NK-92 (cell line): ENCODE measurements around the gene GSTA5.
"Not testable (repeated sequence)": the region's sequence is repeated elsewhere in the genome, so short reads cannot be mapped to it uniquely, and the experiment has no call there.

Experiments used
- DNase-seq: peaks from one replicate; lab custom pipeline; 2025; ENCODE audit not compliant: unreplicated experiment; lab: John Stamatoyannopoulos, UW

The GSTA5 gene

DNA sequence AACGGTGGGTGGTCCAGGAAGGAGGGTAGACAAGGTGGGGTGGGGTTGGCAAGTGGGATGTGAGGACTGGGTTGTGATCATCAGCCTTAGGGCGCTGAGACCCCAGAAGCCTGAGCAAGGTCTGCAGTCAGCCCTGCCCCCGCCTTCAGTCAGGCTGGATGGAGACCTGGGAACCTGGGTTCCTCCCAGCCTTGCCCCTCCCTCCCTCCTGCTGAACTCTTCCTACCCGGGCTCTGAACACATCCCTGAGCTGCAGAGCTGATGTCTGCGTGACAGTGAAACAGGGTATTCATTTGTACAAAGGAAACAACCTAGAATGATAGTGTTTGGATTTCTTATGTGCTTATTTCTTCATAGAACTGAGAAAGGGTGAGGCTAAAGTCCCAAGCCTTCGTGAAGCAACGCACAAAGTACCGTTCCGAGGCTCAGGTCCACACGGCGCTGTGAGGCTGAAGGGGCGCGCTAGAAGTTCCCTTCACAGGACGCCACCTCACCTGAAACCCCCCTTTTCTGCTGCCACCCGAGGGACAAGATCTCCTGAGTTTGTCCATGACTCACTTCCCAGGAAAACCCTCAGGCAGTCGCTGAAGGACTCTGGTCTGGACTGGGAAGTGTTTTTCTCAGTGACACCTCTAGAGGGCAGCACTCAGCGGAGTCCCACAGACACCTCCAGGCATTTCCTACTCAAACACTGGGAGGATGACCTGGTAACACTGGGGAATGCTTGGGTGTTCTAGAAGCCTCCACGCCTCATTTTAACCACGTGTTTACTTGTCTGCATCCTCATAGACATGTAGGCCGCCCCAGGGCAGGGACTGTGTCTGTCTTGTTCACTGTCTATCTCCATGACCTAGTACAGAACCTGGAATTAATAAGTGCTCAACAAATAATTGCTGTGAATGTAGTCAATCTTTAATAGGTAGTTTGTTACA, 1.2 kb downstream of the GSTA5 start:
- DNase-seq: no peak

DNA sequence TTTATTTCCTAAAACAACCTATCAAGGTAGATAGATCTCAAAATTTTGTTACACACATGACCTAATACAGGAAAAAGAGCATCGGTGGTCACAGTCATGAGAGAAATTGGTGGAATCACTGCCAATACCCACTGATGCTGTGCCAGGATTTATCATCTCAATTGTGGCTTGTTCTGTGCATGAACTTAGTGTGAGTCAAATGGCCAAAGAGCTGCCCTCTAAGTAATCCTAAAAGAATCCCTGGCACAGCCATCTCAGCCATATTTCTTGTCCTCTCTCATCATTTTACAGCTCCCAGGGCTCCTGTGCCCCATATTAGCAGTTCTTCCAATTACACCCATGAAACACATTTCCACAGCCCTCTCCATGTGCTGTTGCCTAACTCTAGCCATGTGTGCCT, 6.1 kb downstream of the GSTA5 start:
- DNase-seq: no peak

DNA sequence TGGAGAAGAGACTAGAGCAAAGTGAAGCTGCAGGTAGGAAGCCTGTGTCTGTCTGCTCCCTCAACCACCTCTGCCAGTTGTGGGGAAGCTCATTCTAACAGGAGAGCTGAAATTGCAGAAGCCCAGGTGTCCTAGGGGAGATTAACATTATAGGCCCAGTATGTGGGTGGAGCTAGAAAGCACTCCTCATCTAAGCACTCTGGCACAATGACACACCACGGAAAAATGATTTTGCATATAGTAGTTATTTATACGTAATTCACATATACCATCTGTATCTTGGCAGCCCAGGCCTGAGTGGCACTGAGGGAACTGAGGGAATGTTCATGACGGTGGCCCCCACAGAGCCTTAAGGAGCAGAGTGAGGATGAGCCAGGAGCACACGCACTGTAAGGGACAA, 9.7 kb downstream of the GSTA5 start:
- not testable (repeated sequence) for DNase-seq

DNA sequence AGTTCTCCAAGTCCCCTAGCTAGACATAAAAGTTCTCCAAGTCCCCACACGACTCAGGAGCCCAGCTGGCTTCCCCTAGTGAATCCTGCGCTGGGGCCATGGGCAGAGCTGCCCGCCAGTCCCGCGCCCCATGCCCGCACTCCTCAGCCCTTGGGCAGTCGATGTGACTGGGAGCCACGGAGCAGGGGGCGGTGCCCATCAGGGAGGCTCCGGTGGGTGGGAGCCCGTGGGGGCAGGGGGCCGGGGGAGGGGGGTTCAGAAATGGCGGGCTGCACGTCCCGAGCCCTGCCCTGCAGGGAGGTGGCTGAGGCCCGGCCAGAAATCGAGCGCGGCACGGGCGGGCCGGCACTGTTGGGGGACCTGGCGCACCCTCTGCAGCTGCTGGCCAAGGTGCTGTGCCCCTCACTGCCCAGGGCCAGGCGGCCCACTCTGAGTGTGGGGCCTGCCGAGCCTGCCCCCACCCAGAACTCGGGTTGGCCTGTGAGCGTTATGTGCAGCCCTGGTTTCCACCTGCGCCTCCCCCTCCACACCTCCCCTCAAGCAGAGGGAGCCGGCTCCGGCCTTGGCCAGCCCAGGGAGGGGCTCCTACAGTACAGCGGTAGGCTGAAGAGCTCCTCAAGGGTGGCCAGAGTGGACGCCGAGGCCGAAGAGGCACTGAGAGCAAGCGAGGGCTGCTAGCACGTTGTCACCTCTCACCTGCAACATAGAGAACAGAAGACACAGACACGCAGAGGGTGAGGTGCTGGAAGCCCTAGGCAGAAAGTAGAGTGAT, 11.4 kb downstream of the GSTA5 start:
- no peak for DNase-seq

DNA sequence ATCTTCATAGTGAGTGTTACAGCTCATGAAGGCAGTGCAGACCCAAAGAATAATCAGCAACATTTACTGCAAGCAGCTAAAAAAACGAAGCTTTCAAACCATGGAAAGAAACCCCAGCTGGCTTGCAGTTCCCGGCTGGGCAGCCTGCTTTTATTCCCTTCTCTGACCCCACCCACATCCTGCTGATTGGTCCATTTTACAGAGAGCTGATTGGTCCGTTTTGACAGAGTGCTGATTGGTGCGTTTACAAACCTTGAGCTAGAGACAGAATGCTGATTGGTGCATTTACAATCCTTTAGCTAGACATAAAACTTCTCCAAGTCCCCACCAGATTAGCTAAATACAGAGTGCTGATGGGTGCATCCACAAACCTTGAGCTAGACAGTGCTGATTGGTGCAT, 12.0 kb downstream of the GSTA5 start:
- not testable (repeated sequence) for DNase-seq

DNA sequence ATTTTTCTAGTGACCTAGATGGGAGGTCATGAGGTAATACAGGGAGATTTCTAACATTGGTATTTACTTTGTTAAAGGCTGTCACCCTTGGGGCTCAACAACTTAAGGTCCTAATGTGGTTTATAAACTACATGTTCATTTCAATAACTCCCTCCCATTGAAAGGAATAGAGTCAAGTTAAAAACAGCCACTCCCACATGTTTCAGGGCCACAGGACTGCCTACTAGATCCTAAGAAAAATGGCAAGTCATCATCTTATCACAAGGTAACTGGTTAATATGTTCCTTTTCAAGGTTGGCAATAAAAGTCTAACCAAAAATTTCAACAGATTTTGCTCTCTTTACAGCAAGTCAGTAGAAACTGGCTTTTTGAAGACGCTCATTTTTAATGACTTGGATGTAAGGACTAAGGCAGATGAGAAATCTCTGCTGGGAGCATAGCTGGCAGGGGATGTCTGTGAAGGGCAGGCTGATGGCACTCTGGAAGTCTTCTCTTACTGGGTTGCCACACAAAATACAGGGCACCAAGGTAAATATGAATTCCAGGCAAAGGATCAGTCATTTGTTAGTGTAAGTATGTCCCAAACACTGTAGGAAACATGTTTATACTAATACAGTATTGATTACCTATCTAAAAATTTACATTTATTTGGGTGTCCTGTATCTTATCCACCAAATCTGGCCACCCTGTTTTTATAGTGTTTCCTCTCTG, 13.4 kb downstream of the GSTA5 start:
- DNase-seq: not testable (repeated sequence)

DNA sequence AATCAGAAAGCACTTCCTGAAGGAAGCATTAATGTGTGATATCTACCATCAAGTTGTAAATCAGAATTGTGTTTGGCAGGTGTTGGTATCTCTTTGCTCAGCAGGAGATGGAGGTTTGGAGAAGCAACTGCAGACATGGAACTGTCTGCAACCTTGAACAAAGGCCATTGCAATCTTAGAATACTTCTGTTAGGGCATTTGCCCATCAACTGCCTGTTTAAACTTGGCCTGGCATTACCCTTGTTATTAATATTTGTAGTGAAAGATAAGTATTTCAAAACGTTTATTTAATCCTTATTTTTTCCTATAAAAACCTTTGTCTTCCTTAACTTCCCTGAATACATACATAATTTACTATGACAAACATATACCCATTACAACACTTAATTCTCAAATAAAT, 14.1 kb downstream of the GSTA5 start:
- no peak for DNase-seq

DNA sequence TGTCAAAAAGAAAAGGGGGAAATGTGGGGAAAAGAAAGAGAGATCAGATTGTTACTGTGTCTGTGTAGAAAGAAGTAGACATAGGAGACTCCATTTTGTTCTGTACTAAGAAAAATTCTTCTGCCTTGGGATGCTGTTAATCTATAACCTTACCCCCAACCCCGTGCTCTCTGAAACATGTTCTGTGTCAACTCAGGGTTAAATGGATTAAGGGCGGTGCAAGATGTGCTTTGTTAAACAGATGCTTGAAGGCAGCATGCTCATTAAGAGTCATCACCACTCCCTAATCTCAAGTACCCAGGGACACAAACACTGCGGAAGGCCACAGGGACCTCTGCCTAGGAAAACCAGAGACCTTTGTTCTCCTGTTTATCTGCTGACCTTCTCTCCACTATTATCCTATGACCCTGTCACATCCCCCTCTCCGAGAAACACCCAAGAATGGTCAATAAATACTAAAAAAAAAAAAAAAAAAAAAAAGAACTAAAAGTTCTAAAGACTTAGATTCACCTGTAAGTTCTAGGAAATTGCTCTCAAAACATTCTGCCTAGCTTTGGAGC, 14.6 kb downstream of the GSTA5 start:
- DNase-seq: not testable (repeated sequence)

DNA sequence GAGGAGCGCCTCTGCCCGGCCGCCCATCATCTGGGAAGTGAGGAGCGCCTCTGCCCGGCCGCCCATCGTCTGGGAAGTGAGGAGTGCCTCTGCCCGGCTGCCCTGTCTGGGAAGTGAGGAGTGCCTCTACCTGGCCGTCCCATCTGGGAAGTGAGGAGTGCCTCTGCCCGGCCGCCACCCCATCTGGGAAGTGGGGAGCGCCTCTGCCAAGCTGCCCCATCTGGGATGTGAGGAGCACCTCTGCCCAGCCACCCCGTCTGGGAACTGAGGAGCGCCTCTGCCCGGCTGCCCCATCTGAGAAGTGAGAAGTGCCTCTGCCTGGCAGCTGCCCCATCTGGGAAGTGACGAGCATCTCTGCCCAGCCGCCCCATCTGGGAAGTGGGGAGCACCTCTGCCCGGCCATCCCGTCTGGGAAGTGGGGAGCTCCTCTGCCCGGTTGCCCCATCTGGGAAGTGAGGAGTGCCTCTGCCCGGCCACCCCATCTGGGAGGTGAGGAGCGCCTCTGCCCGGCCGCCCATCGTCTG, 15.3 kb downstream of the GSTA5 start:
- not testable (repeated sequence) for DNase-seq

DNA sequence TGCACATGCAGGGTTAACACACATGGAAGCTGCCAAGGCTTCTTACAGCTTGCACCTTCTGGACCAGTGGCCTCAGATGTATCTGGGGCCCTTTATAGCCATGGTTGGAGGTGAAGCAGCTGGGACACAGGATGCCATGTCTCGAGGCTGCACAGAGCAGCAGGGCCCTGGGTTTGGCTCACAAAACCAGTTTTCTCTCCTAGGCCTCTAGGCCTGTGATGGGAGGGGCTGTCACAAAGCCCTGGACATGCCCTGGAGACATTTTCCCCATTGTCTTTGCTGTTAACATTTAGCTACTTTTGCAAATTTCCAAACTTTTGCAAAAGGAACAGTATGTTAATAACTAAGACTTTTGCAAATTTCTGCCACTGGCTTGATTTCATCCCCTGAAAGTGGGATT, 18.8 kb downstream of the GSTA5 start:
- no peak for DNase-seq

DNA sequence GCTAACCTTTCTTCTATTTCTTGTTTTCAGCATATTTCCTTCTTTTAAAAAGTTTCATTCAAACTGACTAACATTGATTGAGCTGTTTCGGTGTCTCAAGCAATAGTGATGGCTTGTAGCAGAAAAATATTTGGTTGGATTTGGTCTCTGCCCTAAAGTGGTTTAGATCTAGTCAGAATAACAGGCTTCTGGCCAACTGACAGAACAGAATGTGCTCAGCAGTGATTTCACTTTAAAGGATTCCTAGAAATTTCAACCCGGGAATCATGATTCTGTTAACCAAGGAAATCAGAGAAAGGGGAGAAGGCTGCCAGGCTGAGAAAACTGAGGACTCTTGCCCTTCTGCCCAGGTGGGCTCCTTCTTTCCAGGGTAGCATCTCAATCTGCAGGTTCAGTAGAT, 20.4 kb downstream of the GSTA5 start:
- DNase-seq: no peak

DNA sequence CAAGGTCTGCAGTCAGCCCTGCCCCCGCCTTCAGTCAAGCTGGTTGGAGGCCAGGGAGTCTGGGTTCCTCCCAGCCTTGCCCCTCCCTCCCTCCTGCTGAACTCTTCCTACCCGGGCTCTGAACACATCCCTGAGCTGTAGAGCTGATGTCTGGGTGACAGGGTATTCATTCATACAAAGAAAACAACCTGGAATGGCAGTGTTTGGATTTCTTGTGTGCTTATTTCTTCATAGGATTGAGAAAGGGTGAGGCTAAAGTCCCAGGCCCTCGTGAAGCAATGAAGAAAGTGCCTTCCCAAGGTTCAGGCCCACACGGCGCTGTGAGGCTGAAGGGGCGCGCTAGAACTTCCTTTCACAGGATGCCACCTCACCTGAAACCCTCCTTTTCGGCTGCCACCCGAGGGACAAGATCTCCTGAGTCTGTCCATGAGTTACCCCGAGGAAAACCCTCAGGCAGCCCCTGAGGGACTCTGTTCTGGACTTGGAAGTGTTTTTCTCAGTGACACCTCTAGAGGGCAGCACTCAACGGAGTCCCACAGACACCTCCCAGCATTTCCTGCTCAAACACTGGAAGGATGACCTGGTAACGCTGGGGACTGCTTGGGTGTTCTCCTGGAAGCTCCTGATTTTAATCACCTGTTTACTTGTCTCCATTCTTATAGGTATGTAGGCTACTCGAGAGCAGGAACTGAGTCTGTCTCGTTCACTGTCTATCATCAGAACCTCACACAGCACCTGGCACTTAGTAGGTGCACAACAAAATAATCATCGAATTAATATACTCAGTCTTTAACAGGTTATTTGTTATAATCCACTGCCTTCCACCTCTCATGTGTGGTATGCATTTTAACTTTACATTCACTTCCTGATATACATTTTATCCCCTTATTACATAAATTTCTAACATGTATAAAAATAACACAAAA, 25.2 kb downstream of the GSTA5 start:
- DNase-seq: no peak

DNA sequence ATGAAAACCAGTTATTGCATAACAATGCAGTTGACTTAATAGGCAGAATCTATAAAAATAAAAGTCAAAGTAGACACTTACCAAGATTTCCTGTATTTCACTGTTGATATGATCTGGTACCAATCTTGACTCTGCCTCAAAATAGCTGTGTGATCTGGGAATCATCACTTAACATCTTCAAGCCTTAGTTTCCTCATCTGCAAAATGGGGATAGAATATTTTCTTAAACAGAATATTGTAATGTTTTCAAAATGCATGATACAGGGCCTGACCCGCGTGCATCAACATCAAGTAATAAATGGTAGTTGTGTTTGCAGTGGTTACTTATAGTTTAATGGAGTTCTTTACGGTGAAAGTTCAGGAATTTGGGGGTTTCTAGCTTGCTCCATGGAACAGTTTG, 26.1 kb downstream of the GSTA5 start:
- DNase-seq: not testable (repeated sequence)

DNA sequence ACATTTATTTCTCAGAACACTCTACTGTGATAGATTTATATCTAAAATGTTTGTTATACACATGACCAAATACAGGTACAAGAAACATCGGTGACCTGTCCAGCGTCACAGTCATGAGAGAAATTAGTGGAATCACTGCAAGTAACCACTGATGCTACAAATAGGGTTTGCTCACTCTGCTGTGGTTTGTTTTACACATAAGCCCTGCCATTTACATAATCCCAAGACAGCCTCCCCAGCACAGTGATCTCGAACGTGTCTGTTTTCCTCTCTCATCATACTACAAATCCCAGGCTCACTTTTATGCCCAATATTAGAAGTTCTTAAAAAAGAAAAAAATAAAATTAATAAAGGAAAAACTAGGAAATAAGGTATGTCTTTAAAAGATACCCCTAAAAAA, 30.8 kb downstream of the GSTA5 start:
- DNase-seq: not testable (repeated sequence)

DNA sequence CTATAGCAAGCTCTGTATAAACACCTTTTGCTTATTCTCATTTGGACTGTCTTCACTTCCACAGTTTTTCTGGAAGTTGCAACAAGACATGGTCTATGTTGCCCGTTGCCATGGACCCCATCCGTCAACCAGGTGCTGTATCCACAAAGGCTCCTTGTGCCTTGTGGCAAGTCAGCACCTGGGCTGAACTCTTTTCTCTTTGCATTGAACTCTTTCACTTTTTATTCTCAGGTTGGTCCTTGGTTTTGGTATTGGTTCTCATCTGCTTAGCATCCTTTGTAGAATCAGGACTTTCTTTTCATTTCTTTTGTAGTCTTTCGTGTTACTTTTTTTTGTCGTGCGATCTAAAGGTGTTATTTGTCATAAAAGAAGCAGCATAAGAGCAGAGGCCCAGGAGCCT, 32.0 kb downstream of the GSTA5 start:
- no peak for DNase-seq

DNA sequence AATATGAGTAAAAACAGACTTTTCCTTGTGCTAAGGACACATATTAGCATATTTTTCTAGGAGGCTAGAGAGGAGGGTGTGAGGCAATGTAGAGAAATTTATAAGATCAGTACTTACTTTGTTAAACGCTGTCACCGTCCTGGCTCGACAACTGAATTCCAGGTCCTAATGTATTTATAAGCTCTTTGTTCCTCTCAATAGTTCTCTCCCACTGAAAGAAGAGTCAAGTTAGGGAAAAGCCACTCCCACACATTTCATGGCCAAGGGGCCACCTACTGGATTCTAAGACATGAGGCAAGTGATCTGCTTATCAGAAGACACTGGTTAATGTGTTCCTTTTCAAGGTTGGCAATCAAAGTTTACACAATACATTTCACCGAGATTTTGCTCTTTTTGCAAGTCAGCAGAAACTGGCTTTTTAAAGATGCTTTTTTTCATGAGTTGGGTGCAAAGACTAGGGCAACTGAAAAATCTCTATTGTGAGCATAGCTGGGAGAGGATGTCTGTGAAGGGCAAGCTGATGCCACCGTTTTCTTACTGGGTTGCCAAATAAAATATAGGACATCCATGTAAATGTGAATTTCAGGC, 36.9 kb downstream of the GSTA5 start, which contains the start of gene GSTA1:
GSTA1 (minus strand) TSS at position 149 of the 588 bp plus-strand sequence. CDS start 4,549 bp downstream, outside the sequence.
- not testable (repeated sequence) for DNase-seq

DNA sequence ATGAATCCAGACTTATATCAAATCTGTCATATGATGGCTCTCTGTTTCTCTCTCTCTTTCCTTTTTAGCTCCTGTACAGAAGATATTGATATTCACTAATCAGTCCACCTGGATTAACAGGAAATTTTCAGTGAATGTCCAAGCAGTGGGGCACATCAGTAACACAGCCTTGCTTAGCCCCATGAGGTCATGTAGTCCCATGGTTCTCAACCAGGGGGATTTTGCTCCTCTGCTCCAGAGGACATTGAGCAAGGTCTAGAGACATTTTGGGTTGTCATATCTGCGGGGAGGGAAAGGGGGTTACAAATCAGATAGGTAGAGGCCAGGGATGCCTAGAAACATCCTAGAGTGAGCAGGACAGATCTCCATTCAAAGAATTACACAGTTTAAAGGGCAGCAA, 37.8 kb downstream of the GSTA5 start:
- no peak for DNase-seq

DNA sequence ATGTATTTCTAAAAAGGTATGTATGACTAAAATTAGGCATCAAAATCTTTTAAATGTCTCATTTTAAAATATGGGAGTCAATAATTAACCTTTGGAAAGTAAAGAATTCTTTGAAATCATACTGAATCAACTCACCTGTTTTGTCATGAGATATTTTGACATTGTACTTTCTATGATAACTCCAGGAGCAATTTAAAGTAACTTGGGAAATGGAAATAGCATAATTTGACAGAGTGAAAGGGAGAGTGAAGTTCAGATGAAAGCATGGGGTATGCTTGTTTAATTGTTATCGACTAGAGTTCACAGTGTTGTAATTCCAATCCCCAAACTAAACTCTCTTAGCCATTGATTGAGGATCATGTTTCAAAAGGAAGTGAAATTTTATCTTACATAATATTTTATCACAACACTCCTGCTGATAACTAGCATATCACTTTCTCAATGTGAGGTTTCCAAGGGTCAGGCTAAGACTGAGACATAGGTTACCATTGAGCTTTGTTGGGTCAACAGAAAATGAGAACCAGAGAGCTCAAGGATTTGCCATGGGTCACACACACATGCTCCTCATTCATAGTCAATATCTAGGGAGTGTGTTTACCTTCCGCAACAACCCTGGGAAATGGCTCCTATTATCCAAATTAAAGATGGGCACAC, 39.3 kb downstream of the GSTA5 start:
- DNase-seq: no peak

DNA sequence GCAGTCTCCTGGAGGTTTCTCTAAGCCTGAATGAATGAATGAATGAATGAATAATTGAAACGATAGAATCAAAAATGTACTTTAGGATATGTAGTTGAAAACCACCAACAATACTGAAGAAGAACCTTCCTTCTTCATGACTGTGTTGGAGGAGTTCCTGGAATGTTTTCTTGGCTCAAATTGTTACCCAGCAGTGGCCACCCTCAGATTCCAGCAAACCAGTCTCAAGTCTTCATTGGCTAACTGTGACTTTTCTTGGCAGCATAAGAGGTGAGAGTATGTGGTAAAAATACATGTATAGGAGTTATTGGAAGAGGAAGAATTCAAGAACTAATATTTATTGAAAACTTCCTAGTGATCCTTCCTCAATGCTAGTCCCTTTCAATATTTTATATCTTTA, 41.3 kb downstream of the GSTA5 start:
- DNase-seq: not testable (repeated sequence)
